PC-9 (cell line): ENCODE data around the gene RAB20. TPM values are rescaled to one million over a fixed set of nuclear protein-coding genes. Genes with fewer than 3 reads are reported as not detected.

Experiments used
- BruUV-seq: library from RNA; stranded (reverse); fragments of 400-500 nt; replicated peaks from 2 replicates; lab custom pipeline; 2021; lab: Mats Ljungman, UMichigan
- CTCF ChIA-PET: fragments of 300-600 bp; sonication (Branson Sonifier 250); formaldehyde crosslinking; loops from one replicate; lab custom pipeline; 2022; ENCODE audit warnings: antibody characterized with exemption; lab: Charles Lee
- POLR2A ChIA-PET: fragments of 300-600 bp; sonication (Branson Sonifier 250); formaldehyde crosslinking; loops from one replicate; lab custom pipeline; 2022; ENCODE audit warnings: antibody characterized with exemption; ENCODE audit not compliant: unreplicated experiment; lab: Charles Lee
- DNase-seq, 2 experiments: peaks; one replicate each; pipeline versions ENCODE4 v3.0.0 to v3.0.0-alpha.2; 2015 to 2022; ENCODE audit warnings: mixed read lengths in 1 of 2
- H2AFZ ChIP-seq: fragments of 200-600 bp; sonication (generic); 2 replicates; pipeline ENCODE4 v1.8.1; 2017; ENCODE audit warnings: antibody characterized with exemption
- H3F3A ChIP-seq: fragments of 200-600 bp; sonication (generic); 2 replicates; pipeline ENCODE4 v1.8.1; 2017; ENCODE audit warnings: antibody characterized with exemption, mild to moderate bottlenecking, low read depth; ENCODE audit not compliant: insufficient read depth
- H3K27ac ChIP-seq: fragments of 200-600 bp; sonication (generic); 2 replicates; pipeline ENCODE4 v1.6.1; 2016; ENCODE audit warnings: mixed run types
- H3K27me3 ChIP-seq: fragments of 200-600 bp; sonication (generic); 2 replicates; pipeline ENCODE4 v1.6.1; 2016; ENCODE audit warnings: low read depth, mixed run types; ENCODE audit not compliant: insufficient read depth
- H3K36me3 ChIP-seq: fragments of 200-600 bp; sonication (generic); 2 replicates; pipeline ENCODE4 v1.6.1; 2016; ENCODE audit warnings: low read depth, mixed run types
- H3K4me1 ChIP-seq: fragments of 200-600 bp; sonication (generic); replicated peaks from 2 replicates; pipeline ENCODE4 v1.6.1; 2016; ENCODE audit warnings: mixed run types; ENCODE audit not compliant: insufficient read depth
- H3K4me2 ChIP-seq: fragments of 200-600 bp; sonication (generic); 2 replicates; pipeline ENCODE4 v1.6.1; 2017; ENCODE audit warnings: mixed run types
- H3K4me3 ChIP-seq: fragments of 200-600 bp; sonication (generic); 2 replicates; pipeline ENCODE4 v1.6.1; 2016; ENCODE audit warnings: mixed run types
- H3K79me2 ChIP-seq: fragments of 200-600 bp; sonication (generic); 2 replicates; pipeline ENCODE4 v1.6.1; 2017; ENCODE audit warnings: low read depth, mixed run types
- H3K9me2 ChIP-seq: fragments of 200-600 bp; sonication (generic); 2 replicates; pipeline ENCODE4 v1.8.1; 2017; ENCODE audit warnings: mild to moderate bottlenecking; ENCODE audit not compliant: insufficient read depth
- H3K9me3 ChIP-seq: fragments of 200-600 bp; sonication (generic); 2 replicates; pipeline ENCODE4 v1.8.1; 2016; ENCODE audit warnings: low read depth; ENCODE audit not compliant: insufficient read depth
- H4K20me1 ChIP-seq: fragments of 200-600 bp; sonication (generic); 2 replicates; pipeline ENCODE4 v1.8.1; 2017; ENCODE audit not compliant: insufficient read depth
- CTCF ChIP-seq: fragments of 200-600 bp; sonication (generic); conservative IDR thresholded peaks from 2 replicates; pipeline ENCODE4 v1.6.1; 2017; ENCODE audit warnings: mixed run types, antibody characterized with exemption, mild to moderate bottlenecking, moderate library complexity
- EZH2 ChIP-seq: fragments of 200-600 bp; sonication (generic); IDR thresholded peaks from 2 replicates; pipeline ENCODE4 v1.8.0; 2017; ENCODE audit warnings: antibody characterized with exemption, low read depth
- intact Hi-C: fragments of 100-400 bp; cut with micrococcal nuclease; formaldehyde crosslinking; loops from one replicate; pipeline ENCODE4 v1.10.0; 2022; ENCODE audit not compliant: unreplicated experiment
- total RNA-seq: library from RNA; stranded (reverse); gene quantifications from 2 replicates; pipeline ENCODE4 v1.2.3, GENCODE V29; 2021

Gene RAB20
- total RNA-seq, 1 experiment from 2014 or later = 31.9 TPM

- TF ChIP-seq EZH2 (no peak), CTCF (no peak)
- Histone ChIP-seq H3K27ac (no peak overlapping the region), H3K9me3 (no peaks in the 10 kb centered on the region), H3K4me3 (no peak overlapping the region), H3K79me2 (peaks cover 91% of the 10 kb centered on the region), H3K36me3 (0 out of 2 replicates have a peak, but pooled peaks cover 3% of the 10 kb centered on the region), H3K9me2 (no peaks in the 10 kb centered on the region), H3K4me1 (peaks cover 48% of the 10 kb centered on the region), H2AFZ (no peak overlapping the region), H3K27me3 (no peaks in the 10 kb centered on the region), H4K20me1 (peaks cover 16% of the 10 kb centered on the region; the same call in 1 of the 2 replicates), H3K4me2 (no peak overlapping the region), H3F3A (peaks cover 35% of the 10 kb centered on the region)
- intact Hi-C loops = no loop called here
- BruUV-seq = no TSS peak
- no peak for DNase-seq
- ChIA-PET POLR2A (no interaction called here), CTCF (no interaction called here)
Observed at GRCh38 chr13:110551284-110551683, 10.2 kb downstream of the RAB20 start.

- H3K4me3 ChIP-seq = no peak overlapping the region
- H3K27me3 ChIP-seq = no peaks in the 10 kb centered on the region
- H3K4me1 ChIP-seq = peaks cover 38% of the 10 kb centered on the region
- intact Hi-C loops = no loop called here
- no peaks in the 10 kb centered on the region for H3K9me3 ChIP-seq
- H3K79me2 ChIP-seq = peaks cover 93% of the 10 kb centered on the region
- TF ChIP-seq EZH2 = no peak
- TF ChIP-seq CTCF = no peak
- H3K9me2 ChIP-seq = no peaks in the 10 kb centered on the region
- H3K4me2 ChIP-seq = no peak overlapping the region
- no TSS peak for BruUV-seq
- 0 out of 2 replicates have a peak, but pooled peaks cover 3% of the 10 kb centered on the region for H3K36me3 ChIP-seq
- H3K27ac ChIP-seq = no peak overlapping the region
- no peak overlapping the region for H2AFZ ChIP-seq
- no peak for DNase-seq
- H4K20me1 ChIP-seq = peaks cover 16% of the 10 kb centered on the region; the same call in 1 of the 2 replicates
- ChIA-PET POLR2A (no interaction called here), CTCF (no interaction called here)
- peaks cover 22% of the 10 kb centered on the region for H3F3A ChIP-seq
Observed at GRCh38 chr13:110549795-110550160, 11.7 kb downstream of the RAB20 start.

DNA sequence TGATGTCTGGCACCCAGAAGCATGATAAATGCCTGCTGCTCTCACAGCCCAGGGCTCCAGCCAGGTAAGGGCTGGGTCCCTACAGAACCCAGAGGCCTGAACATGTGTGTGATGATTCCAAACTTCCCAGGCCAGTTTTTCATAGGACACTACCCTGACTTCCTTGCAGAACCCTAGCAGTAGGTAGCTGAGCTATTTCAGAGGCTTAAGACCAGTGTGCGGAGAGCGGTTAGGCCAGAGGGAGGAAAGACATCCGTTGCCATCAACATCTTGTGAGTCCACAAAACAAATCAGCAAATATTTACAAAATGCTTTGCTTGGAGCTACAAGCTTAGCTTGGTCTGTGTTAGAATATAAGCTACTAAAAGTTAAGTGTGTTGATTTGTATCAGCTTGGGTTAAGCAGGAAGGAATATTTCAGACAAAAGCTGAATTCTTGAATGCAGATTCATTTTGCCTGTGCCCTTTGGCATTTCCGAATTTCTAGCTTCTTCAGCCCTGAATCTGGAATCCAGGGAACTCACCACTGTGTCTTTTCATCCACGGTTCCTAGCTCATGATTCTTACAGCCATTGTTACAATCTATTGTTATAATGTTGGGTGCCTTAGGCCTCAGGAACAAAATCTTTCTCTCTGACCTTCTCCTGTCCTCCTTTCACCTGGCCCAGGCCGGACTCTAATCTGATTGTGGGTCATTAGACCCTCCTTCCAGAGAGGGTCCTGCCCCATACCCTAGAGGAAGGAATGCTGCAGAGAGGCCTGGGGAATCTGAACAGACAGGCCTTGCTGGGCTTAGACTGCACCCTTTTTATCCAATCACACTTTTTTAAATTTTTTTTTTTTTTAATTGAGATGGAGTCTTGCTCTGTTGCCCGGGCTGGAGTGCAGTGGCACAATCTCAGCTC is 12.4 kb downstream of the RAB20 start:
- Histone ChIP-seq H2AFZ (no peak overlapping the region), H4K20me1 (peaks cover 16% of the 10 kb centered on the region; the same call in 1 of the 2 replicates), H3K27me3 (no peaks in the 10 kb centered on the region), H3K36me3 (0 out of 2 replicates have a peak, but pooled peaks cover 4% of the 10 kb centered on the region), H3K27ac (no peak overlapping the region), H3K9me3 (no peaks in the 10 kb centered on the region; the same call in 1 of the 2 replicates), H3K79me2 (peaks cover 93% of the 10 kb centered on the region), H3K4me3 (no peak overlapping the region), H3K4me2 (no peak overlapping the region), H3F3A (peaks cover 22% of the 10 kb centered on the region), H3K4me1 (peaks cover 31% of the 10 kb centered on the region), H3K9me2 (no peaks in the 10 kb centered on the region)
- BruUV-seq = no TSS peak
- POLR2A ChIA-PET = no interaction called here
- CTCF ChIA-PET = no interaction called here
- DNase-seq = no peak
- intact Hi-C loops = no loop called here
- no peak for TF ChIP-seq EZH2
- TF ChIP-seq CTCF = no peak
